Ascending aorta (tissue), 2 donors: ENCODE measurements around the gene SOX13. TPM values are rescaled to one million over a fixed set of nuclear protein-coding genes. Genes with fewer than 3 reads are reported as not detected.

Experiments
- DNase-seq, 2 donors: peaks; one replicate each; pipeline ENCODE4 v3.0.0-alpha.2; 2019; ENCODE audit warnings: low spot score in 2 of 2
- H3K27ac ChIP-seq, 2 donors: fragments of 200-600 bp; sonication (generic); one replicate each; pipeline ENCODE4 v1.5.1; 2016 to 2017; ENCODE audit warnings: mild to moderate bottlenecking in 1 of 2
- H3K27me3 ChIP-seq: fragments of 200-600 bp; sonication (generic); one replicate; pipeline ENCODE4 v1.5.1; 2017
- H3K36me3 ChIP-seq, 2 donors: fragments of 200-600 bp; sonication (generic); one replicate each; pipeline ENCODE4 v1.5.1; 2016
- H3K4me1 ChIP-seq, 2 donors: fragments of 200-600 bp; sonication (generic); one replicate each; pipeline ENCODE4 v1.5.1; 2016 to 2017; ENCODE audit warnings: mild to moderate bottlenecking in 1 of 2
- H3K4me3 ChIP-seq, 2 donors: fragments of 200-600 bp; sonication (generic); one replicate each; pipeline ENCODE4 v1.5.1; 2016 to 2017; ENCODE audit warnings: mild to moderate bottlenecking in 1 of 2
- H3K9me3 ChIP-seq, 2 donors: fragments of 200-600 bp; sonication (generic); one replicate each; pipeline ENCODE4 v1.5.1; 2016
- intact Hi-C: fragments of 100-400 bp; cut with DNase I; formaldehyde crosslinking; loops from one replicate; pipeline ENCODE4 v1.15.1; 2023
- total RNA-seq: library from RNA; depleted of rRNA; stranded (reverse); fragments of >200 nt; gene quantifications from one replicate; pipeline ENCODE4 v1.1.0, GENCODE V29; 2016
- TF ChIP-seq, protein P1 (sequence below), 3 experiments: fragments of 200-600 bp in 2 of 3; fragments of 450-650 bp in 1 of 3; sonication (generic) in 2 of 3; IDR thresholded peaks; one replicate each; pipeline ENCODE4 v1.5.1; 2016 to 2019; ENCODE audit warnings: antibody characterized with exemption in 3 of 3, mild to moderate bottlenecking in 1 of 3, moderate library complexity in 1 of 3

The SOX13 gene
- total RNA-seq, 1 donor from 2014 or later = 70.1 TPM

- H3K9me3 ChIP-seq = no peaks in the 10 kb centered on the region
- no peaks in the 10 kb centered on the region for H3K27me3 ChIP-seq
- intact Hi-C loops = loop anchor here (2.0 to 5.0 kb wide), 3 partner anchors 21 to 357 kb away; no protein-coding TSS in a partner anchor
- peaks cover 0 to 8% of the 10 kb centered on the region in 2 donors for H3K4me1 ChIP-seq
- DNase-seq = no peak
- peaks cover under 1 to 16% of the 10 kb centered on the region in 2 donors for H3K36me3 ChIP-seq
- TF ChIP-seq, protein P1, sequence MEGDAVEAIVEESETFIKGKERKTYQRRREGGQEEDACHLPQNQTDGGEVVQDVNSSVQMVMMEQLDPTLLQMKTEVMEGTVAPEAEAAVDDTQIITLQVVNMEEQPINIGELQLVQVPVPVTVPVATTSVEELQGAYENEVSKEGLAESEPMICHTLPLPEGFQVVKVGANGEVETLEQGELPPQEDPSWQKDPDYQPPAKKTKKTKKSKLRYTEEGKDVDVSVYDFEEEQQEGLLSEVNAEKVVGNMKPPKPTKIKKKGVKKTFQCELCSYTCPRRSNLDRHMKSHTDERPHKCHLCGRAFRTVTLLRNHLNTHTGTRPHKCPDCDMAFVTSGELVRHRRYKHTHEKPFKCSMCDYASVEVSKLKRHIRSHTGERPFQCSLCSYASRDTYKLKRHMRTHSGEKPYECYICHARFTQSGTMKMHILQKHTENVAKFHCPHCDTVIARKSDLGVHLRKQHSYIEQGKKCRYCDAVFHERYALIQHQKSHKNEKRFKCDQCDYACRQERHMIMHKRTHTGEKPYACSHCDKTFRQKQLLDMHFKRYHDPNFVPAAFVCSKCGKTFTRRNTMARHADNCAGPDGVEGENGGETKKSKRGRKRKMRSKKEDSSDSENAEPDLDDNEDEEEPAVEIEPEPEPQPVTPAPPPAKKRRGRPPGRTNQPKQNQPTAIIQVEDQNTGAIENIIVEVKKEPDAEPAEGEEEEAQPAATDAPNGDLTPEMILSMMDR (IDR thresholded peaks at IDR 0.05) = no peak
- peak overlapping the region in 1 of 2 donors; percentile 89 for H3K4me3 ChIP-seq
- peak overlapping the region; percentile 88 to 94 for H3K27ac ChIP-seq
These were observed 77.0 kb downstream of the SOX13 start for GRCh38 chr1:204149635-204150565.

GRCh38 chr1:204150702-204151551 is 78.0 kb downstream of the SOX13 start:
- TF ChIP-seq, protein P1 (IDR thresholded peaks at IDR 0.05) = no peak
- peak overlapping the region; percentile 88 to 94 for H3K27ac ChIP-seq
- peak overlapping the region; percentile 89 to 90 for H3K4me3 ChIP-seq
- H3K36me3 ChIP-seq = peaks cover 0 to 7% of the 10 kb centered on the region in 2 donors
- no peaks in the 10 kb centered on the region for H3K9me3 ChIP-seq
- H3K27me3 ChIP-seq = no peaks in the 10 kb centered on the region
- DNase-seq = no peak
- intact Hi-C loops = loop anchor here (2.0 to 5.0 kb wide), 3 partner anchors 22 to 356 kb away; no protein-coding TSS in a partner anchor
- H3K4me1 ChIP-seq = peaks cover 0 to 8% of the 10 kb centered on the region in 2 donors

DNA sequence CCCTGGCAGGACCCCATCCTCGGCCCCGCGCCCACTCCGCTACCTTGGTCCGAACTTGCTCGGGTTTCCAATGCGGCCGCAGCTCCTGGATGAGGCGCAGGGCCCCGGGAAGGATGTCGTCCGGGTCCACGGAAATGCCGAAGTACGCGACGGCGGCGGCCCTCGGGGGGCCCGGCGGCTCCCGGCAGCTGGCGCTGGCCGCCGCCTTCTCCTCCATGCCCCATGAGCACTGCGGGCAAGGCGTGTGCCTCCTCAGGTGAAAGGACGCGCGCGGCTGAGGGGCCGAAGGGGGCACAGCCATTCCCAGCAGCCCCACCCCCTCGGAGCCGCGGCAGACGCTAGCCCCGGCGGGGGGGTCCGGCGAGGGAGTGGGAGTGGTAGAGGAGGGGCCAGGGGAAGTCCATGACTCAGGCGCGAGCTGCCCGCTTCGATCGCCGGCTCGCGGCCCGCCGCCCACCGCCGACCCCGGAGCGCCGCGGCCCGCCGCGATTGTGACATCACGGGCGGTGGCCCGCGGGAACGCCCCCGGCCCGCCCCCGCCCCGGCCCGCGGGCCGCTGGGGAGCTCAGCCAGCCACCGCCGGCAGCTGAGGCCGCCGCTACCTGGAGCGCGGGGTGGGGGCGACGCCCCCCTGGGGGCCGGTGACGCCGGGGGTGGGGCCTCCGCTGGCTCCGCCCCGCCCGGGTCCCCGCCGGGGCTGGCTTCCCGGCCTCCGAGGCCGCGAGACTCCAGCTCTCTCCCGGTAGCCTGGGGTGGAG is 78.8 kb downstream of the SOX13 start, which contains the start of gene ETNK2:
ETNK2 (minus strand) TSS at position 493 of the 758 bp plus-strand sequence; CDS start at position 301, 192 bp downstream.
- peak within 1 kb of the TSS; percentile 88 to 94 for H3K27ac ChIP-seq
- TF ChIP-seq, protein P1 (IDR thresholded peaks at IDR 0.05) = no peak
- H3K4me3 ChIP-seq = peak within 1 kb of the TSS; percentile 89 to 90
- DNase-seq = peak; percentile 35 to 87
- no peaks in the 10 kb centered on the region for H3K27me3 ChIP-seq
- H3K36me3 ChIP-seq = peaks cover 0 to under 1% of the 10 kb centered on the region in 2 donors
- no peaks in the 10 kb centered on the region for H3K9me3 ChIP-seq
- H3K4me1 ChIP-seq = peaks cover 0 to 8% of the 10 kb centered on the region in 2 donors
- intact Hi-C loops = loop anchor here (2.0 to 5.0 kb wide), 3 partner anchors 23 to 356 kb away; no protein-coding TSS in a partner anchor

DNA sequence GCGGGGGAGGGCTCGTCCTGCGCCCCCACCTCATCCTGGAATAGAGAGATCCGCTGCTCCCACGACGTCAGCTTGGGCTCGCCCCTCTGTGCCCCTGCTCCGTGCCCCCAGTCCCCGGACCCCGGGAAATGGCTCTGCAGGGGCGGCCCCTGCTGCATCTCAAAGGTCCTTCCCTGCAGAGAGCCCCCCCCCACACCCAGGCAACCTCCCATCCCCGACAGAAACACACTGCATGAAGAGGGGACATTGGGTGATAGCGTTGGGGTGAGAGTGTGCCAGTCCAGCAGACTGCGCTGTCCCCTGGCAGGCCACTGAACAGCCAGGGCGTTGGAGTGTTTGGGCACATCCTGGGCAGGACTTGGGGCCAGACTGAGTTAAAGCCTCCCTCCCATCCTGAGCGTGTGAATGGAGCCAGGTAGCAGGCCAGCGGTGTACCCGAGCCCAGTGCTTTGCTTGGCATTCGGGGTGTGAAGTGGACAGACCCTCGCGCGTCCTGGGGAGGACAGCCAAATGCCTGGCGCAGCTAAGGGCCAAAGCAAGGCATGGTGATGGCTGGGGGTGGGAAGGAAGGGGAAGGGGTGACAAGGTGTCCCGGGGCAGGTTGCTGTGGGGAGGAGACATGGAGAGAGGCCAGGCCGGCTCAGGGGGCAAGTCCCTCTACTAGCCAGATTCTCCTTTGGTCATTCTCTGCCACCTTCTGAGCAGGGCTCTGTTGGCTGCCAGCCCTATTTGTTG is 79.6 kb downstream of the SOX13 start:
- intact Hi-C loops = loop anchor here (5.0 kb wide), 1 partner anchor 355 kb away; no protein-coding TSS in a partner anchor
- H3K27me3 ChIP-seq = no peaks in the 10 kb centered on the region
- peak overlapping the region; percentile 88 to 94 for H3K27ac ChIP-seq
- TF ChIP-seq, protein P1 (IDR thresholded peaks at IDR 0.05) = no peak
- peak overlapping the region; percentile 89 to 90 for H3K4me3 ChIP-seq
- no peaks in the 10 kb centered on the region for H3K9me3 ChIP-seq
- DNase-seq = no peak
- H3K36me3 ChIP-seq = no peaks in the 10 kb centered on the region
- peaks cover 0 to 8% of the 10 kb centered on the region in 2 donors for H3K4me1 ChIP-seq
